SU-DHL-6 (cell line): ENCODE data around the gene SOX18.

Source experiments
- H2AFZ ChIP-seq: fragments of 200-600 bp; sonication (generic); 2 replicates; pipeline ENCODE4 v1.6.1; 2014; ENCODE audit warnings: low read depth, mild to moderate bottlenecking, moderate library complexity, mixed read lengths, antibody characterized with exemption, low read length; ENCODE audit not compliant: severe bottlenecking
- H3F3A ChIP-seq: fragments of 200-600 bp; shearing (Covaris generic); 2 replicates; pipeline ENCODE4 v1.6.0; 2016; ENCODE audit warnings: antibody characterized with exemption, mild to moderate bottlenecking; ENCODE audit not compliant: insufficient read depth
- H3K27ac ChIP-seq: fragments of 200-600 bp; sonication (generic); 2 replicates; pipeline ENCODE4 v1.5.1; 2016; ENCODE audit warnings: low read depth, mild to moderate bottlenecking, low read length, moderate library complexity, mixed read lengths
- H3K27me3 ChIP-seq: fragments of 200-600 bp; sonication (generic), shearing (Covaris generic); 2 replicates; pipeline ENCODE4 v1.6.0; 2014; ENCODE audit warnings: mild to moderate bottlenecking, low read length
- H3K36me3 ChIP-seq: fragments of 200-600 bp; sonication (generic); 2 replicates; pipeline ENCODE4 v1.6.1; 2014; ENCODE audit warnings: mild to moderate bottlenecking, low read length, mixed read lengths
- H3K4me2 ChIP-seq: fragments of 300-600, 200-600 bp; shearing (Covaris generic), sonication (generic); 2 replicates; pipeline ENCODE4 v1.6.0; 2014; ENCODE audit warnings: low read length, low read depth, mild to moderate bottlenecking; ENCODE audit not compliant: poor library complexity, severe bottlenecking
- H3K4me3 ChIP-seq: fragments of 200-600 bp; sonication (generic); 2 replicates; pipeline ENCODE4 v1.5.1; 2014; ENCODE audit warnings: antibody characterized with exemption, low read length, mild to moderate bottlenecking, mixed read lengths; ENCODE audit not compliant: insufficient read depth, poor library complexity, severe bottlenecking
- H3K79me2 ChIP-seq: fragments of 200-600 bp; sonication (generic); 2 replicates; pipeline ENCODE4 v1.6.1; 2014; ENCODE audit warnings: mild to moderate bottlenecking, low read length, moderate library complexity; ENCODE audit not compliant: insufficient read depth
- H3K9ac ChIP-seq: fragments of 200-600 bp; sonication (generic); 2 replicates; pipeline ENCODE4 v1.7.0; 2014; ENCODE audit warnings: mild to moderate bottlenecking, low read length
- H3K9me2 ChIP-seq: fragments of 200-600 bp; sonication (generic); replicated peaks from 2 replicates; pipeline ENCODE4 v1.6.1; 2014; ENCODE audit warnings: low read length; ENCODE audit not compliant: insufficient read depth
- H3K9me3 ChIP-seq: fragments of 200-600 bp; sonication (generic); 2 replicates; pipeline ENCODE4 v1.6.1; 2014; ENCODE audit warnings: low read length, mixed read lengths; ENCODE audit not compliant: insufficient read depth
- H4K20me1 ChIP-seq: fragments of 200-600 bp; sonication (generic); 2 replicates; pipeline ENCODE4 v1.6.1; 2014; ENCODE audit warnings: low read depth, mild to moderate bottlenecking, antibody characterized with exemption, low read length, moderate library complexity, mixed read lengths
- CTCF ChIP-seq: fragments of 200-600 bp; sonication (generic); IDR thresholded peaks from one replicate; pipeline ENCODE4 v1.5.1; 2017; ENCODE audit warnings: antibody characterized with exemption, mild to moderate bottlenecking, low read length, moderate library complexity; ENCODE audit not compliant: insufficient read depth, poor library complexity, severe bottlenecking
- EZH2phosphoT487 ChIP-seq: fragments of 200-600 bp; sonication (generic), shearing (Covaris generic); conservative IDR thresholded peaks from 2 replicates; pipeline ENCODE4 v1.6.1; 2018; ENCODE audit warnings: mild to moderate bottlenecking, antibody characterized with exemption, low read length, moderate library complexity, mixed read lengths

Gene SOX18

DNA sequence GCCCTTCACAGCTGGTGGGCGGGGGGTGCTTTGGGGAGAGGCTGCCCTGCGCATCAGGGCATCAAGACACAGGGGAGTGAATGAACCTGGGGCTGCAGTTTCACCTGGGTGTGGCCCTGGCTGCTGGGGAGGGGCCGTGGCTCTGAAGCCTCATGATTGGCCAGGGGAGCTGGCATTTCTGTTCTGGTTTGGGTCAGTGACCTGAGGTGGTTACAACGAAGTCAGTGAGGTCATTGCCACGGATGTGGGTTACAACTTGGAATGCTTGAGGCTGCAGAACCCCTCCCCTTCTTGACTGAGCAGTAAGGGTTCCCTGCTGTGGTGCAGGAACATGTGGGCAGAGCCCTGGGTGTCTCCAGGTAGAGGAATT lies 16.5 kb upstream of the SOX18 start:
- H3K4me3 ChIP-seq = no peak overlapping the region
- H3K4me2 ChIP-seq = no peak overlapping the region
- no peaks in the 10 kb centered on the region for H3K79me2 ChIP-seq
- no peak for TF ChIP-seq EZH2phosphoT487
- no peak for TF ChIP-seq CTCF
- H3K9me3 ChIP-seq = no peaks in the 10 kb centered on the region
- H4K20me1 ChIP-seq = no peaks in the 10 kb centered on the region
- H3K9me2 ChIP-seq = no peaks in the 10 kb centered on the region
- no peak overlapping the region for H3K27ac ChIP-seq
- no peak overlapping the region for H3K9ac ChIP-seq
- no peaks in the 10 kb centered on the region for H3K36me3 ChIP-seq
- no peak overlapping the region for H2AFZ ChIP-seq
- H3F3A ChIP-seq = no peaks in the 10 kb centered on the region
- no peaks in the 10 kb centered on the region for H3K27me3 ChIP-seq

DNA sequence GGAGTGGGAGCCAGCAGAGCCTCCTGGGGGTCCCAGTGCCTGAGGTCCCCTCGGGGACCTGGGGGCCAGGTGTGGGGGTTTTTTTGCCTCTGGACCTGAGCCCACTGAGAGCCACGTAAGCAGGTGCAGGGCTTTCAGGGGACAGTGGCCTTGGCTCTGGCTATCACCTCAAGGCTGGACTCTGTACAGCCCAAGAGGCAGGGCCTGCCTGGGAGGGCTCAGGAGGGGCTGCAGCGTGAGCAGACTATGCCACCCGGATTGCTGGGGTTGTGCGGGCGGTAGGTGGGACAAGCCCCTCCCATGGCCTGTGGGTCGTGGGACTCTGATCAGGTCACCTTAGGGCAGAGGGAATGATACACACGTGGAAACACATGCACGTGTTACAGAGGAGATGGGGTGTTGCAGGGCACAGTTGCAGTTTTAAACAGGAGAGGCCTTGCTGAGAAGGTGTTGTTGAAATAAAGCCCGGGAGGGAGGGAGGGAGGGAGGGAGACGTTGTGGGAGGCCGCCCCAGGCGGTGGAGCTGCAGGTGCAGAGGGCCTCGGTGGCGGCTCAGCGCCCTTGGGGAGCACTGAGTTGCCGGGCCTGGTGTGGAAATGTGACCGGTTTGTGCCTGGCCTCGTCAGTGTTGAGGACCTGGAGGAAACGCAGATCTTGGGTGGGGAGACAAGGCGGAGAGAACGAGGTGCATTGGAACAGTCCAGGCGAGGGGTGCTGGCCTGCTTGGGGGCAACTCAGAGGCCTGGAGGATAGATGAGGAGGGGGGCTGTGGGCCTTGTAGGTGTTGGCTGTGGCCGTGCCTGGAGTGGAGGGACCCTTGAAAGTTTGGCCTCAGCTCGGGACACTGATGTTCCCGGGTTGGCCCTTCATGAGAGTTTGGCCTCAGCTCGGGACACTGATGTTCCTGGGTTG lies 15.9 kb upstream of the SOX18 start:
- H3K79me2 ChIP-seq = no peaks in the 10 kb centered on the region
- no peaks in the 10 kb centered on the region for H3F3A ChIP-seq
- H3K4me3 ChIP-seq = no peak overlapping the region
- no peaks in the 10 kb centered on the region for H3K9me2 ChIP-seq
- TF ChIP-seq EZH2phosphoT487 (no peak), CTCF (no peak)
- no peaks in the 10 kb centered on the region for H3K27me3 ChIP-seq
- H3K27ac ChIP-seq = no peak overlapping the region
- no peak overlapping the region for H3K9ac ChIP-seq
- H3K36me3 ChIP-seq = no peaks in the 10 kb centered on the region
- no peaks in the 10 kb centered on the region for H3K9me3 ChIP-seq
- no peak overlapping the region for H3K4me2 ChIP-seq
- H4K20me1 ChIP-seq = no peaks in the 10 kb centered on the region
- no peak overlapping the region for H2AFZ ChIP-seq

DNA sequence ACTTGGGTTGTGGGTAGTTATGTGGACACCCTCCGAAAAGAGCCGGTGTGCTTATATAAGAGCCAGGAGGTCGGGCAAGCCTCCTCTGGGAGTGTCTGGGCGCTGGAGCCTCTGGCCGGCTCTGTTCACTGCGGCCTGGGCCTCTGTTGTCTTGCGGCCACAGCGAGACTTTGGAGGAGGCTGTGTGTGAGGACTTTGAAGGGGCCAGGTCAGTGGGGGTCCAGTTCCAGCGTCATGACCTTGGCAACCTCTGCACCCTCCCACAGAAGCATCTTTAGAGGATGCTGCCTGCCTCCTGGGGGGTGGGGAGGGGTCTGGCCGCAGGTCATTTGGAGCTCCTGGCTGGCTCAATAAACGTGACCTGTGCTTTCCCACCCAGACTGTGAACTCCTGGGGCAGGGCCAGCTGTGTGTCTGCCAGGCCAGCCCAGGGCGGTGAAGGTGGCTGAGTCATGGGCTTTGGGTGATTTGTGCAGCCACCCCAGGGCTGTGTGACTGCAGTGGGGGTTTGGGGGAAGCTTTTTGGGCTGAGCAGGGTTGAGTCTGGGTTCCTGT lies 14.8 kb upstream of the SOX18 start:
- Histone ChIP-seq H3K9me3 (no peaks in the 10 kb centered on the region), H3K9me2 (no peaks in the 10 kb centered on the region), H3K4me2 (no peak overlapping the region), H3K9ac (no peak overlapping the region), H3K4me3 (no peak overlapping the region), H3K79me2 (no peaks in the 10 kb centered on the region), H3K27me3 (no peaks in the 10 kb centered on the region), H2AFZ (no peak overlapping the region), H3F3A (no peaks in the 10 kb centered on the region), H4K20me1 (no peaks in the 10 kb centered on the region), H3K36me3 (no peaks in the 10 kb centered on the region), H3K27ac (no peak overlapping the region)
- TF ChIP-seq CTCF (no peak), EZH2phosphoT487 (no peak)
